ENCODE data around the gene KCNS3.

The KCNS3 gene

GRCh38 chr2:17912266-17912691, 33.8 kb downstream of the KCNS3 start:
- no peak overlapping the region for H3K4me3 ChIP-seq (ENCODE audit: low read length)
- peaks cover 5% of the 10 kb centered on the region; the same call in 1 of the 2 replicates for H3K4me1 ChIP-seq (ENCODE audit: control insufficient read depth, insufficient read depth, low read length)
- H3K9me3 ChIP-seq (ENCODE audit: control insufficient read depth, insufficient read depth, low read length), result no peaks in the 10 kb centered on the region
- no peak overlapping the region for H3K27ac ChIP-seq (ENCODE audit: low read length)
- H3K36me3 ChIP-seq (ENCODE audit: control insufficient read depth, insufficient read depth, low read length), result no peaks in the 10 kb centered on the region
- WGBS (ENCODE audit: insufficient coverage, insufficient read length), result no CpG with 5 or more reads among the region's 5 CpGs
- no peak for DNase-seq (ENCODE audit: low read depth, low spot score)
- no peaks in the 10 kb centered on the region for H3K27me3 ChIP-seq (ENCODE audit: control insufficient read depth, insufficient read depth, low read length)

GRCh38 chr2:17915099-17915498, 36.6 kb downstream of the KCNS3 start:
- no peaks in the 10 kb centered on the region for H3K36me3 ChIP-seq (ENCODE audit: control insufficient read depth, insufficient read depth, low read length)
- H3K4me3 ChIP-seq (ENCODE audit: low read length), result no peak overlapping the region
- DNase-seq (ENCODE audit: low read depth, low spot score), result no peak
- WGBS (ENCODE audit: insufficient coverage, insufficient read length), result no CpG with 5 or more reads among the region's 3 CpGs
- no peaks in the 10 kb centered on the region for H3K27me3 ChIP-seq (ENCODE audit: control insufficient read depth, insufficient read depth, low read length)
- no peaks in the 10 kb centered on the region for H3K9me3 ChIP-seq (ENCODE audit: control insufficient read depth, insufficient read depth, low read length)
- H3K27ac ChIP-seq (ENCODE audit: low read length), result no peak overlapping the region
- H3K4me1 ChIP-seq (ENCODE audit: control insufficient read depth, insufficient read depth, low read length), result peaks cover 5% of the 10 kb centered on the region; the same call in 1 of the 2 replicates

GRCh38 chr2:17915811-17916518, 37.5 kb downstream of the KCNS3 start:
- Histone ChIP-seq H3K9me3 (ENCODE audit: control insufficient read depth, insufficient read depth, low read length) (no peaks in the 10 kb centered on the region), H3K4me3 (ENCODE audit: low read length) (no peak overlapping the region), H3K27me3 (ENCODE audit: control insufficient read depth, insufficient read depth, low read length) (no peaks in the 10 kb centered on the region), H3K4me1 (ENCODE audit: control insufficient read depth, insufficient read depth, low read length) (peaks cover 5% of the 10 kb centered on the region; the same call in 1 of the 2 replicates), H3K27ac (ENCODE audit: low read length) (no peak overlapping the region), H3K36me3 (ENCODE audit: control insufficient read depth, insufficient read depth, low read length) (no peaks in the 10 kb centered on the region)
- no peak for DNase-seq (ENCODE audit: low read depth, low spot score)
- no CpG with 5 or more reads among the region's 1 CpG for WGBS (ENCODE audit: insufficient coverage, insufficient read length)

GRCh38 chr2:17916584-17916983, 38.1 kb downstream of the KCNS3 start:
- Histone ChIP-seq H3K27me3 (ENCODE audit: control insufficient read depth, insufficient read depth, low read length) (no peaks in the 10 kb centered on the region), H3K36me3 (ENCODE audit: control insufficient read depth, insufficient read depth, low read length) (no peaks in the 10 kb centered on the region), H3K9me3 (ENCODE audit: control insufficient read depth, insufficient read depth, low read length) (no peaks in the 10 kb centered on the region), H3K4me3 (ENCODE audit: low read length) (no peak overlapping the region), H3K4me1 (ENCODE audit: control insufficient read depth, insufficient read depth, low read length) (peaks cover 5% of the 10 kb centered on the region; the same call in 1 of the 2 replicates), H3K27ac (ENCODE audit: low read length) (no peak overlapping the region)
- no peak for DNase-seq (ENCODE audit: low read depth, low spot score)

GRCh38 chr2:17918789-17919188, 40.3 kb downstream of the KCNS3 start:
- no CpG with 5 or more reads among the region's 1 CpG for WGBS (ENCODE audit: insufficient coverage, insufficient read length)
- no peak overlapping the region for H3K4me3 ChIP-seq (ENCODE audit: low read length)
- no peak for DNase-seq (ENCODE audit: low read depth, low spot score)

GRCh38 chr2:17930773-17931172, 52.3 kb downstream of the KCNS3 start:
- peaks cover 2% of the 10 kb centered on the region; the same call in 1 of the 2 replicates for H3K9me3 ChIP-seq (ENCODE audit: control insufficient read depth, insufficient read depth, low read length)
- no peak overlapping the region for H3K27ac ChIP-seq (ENCODE audit: low read length)
- no peaks in the 10 kb centered on the region for H3K27me3 ChIP-seq (ENCODE audit: control insufficient read depth, insufficient read depth, low read length)
- no peak for DNase-seq (ENCODE audit: low read depth, low spot score)
- H3K36me3 ChIP-seq (ENCODE audit: control insufficient read depth, insufficient read depth, low read length), result no peaks in the 10 kb centered on the region
- no peak overlapping the region for H3K4me3 ChIP-seq (ENCODE audit: low read length)
- no peaks in the 10 kb centered on the region; the same call in 1 of the 2 replicates for H3K4me1 ChIP-seq (ENCODE audit: control insufficient read depth, insufficient read depth, low read length)
- WGBS (ENCODE audit: insufficient coverage, insufficient read length), result no CpG with 5 or more reads among the region's 4 CpGs

More at GRCh38 chr2:17918789-17919188, 40.3 kb downstream of the KCNS3 start:
- no peaks in the 10 kb centered on the region for H3K36me3 ChIP-seq (ENCODE audit: control insufficient read depth, insufficient read depth, low read length)
- no peaks in the 10 kb centered on the region for H3K27me3 ChIP-seq (ENCODE audit: control insufficient read depth, insufficient read depth, low read length)
- H3K4me1 ChIP-seq (ENCODE audit: control insufficient read depth, insufficient read depth, low read length), result peaks cover 3% of the 10 kb centered on the region; the same call in 1 of the 2 replicates
- H3K27ac ChIP-seq (ENCODE audit: low read length), result no peak overlapping the region
- no peaks in the 10 kb centered on the region for H3K9me3 ChIP-seq (ENCODE audit: control insufficient read depth, insufficient read depth, low read length)

- Histone ChIP-seq H3K4me3 (ENCODE audit: low read length) (no peak overlapping the region), H3K27me3 (ENCODE audit: control insufficient read depth, insufficient read depth, low read length) (no peaks in the 10 kb centered on the region), H3K9me3 (ENCODE audit: control insufficient read depth, insufficient read depth, low read length) (no peaks in the 10 kb centered on the region), H3K27ac (ENCODE audit: low read length) (no peak overlapping the region), H3K36me3 (ENCODE audit: control insufficient read depth, insufficient read depth, low read length) (no peaks in the 10 kb centered on the region), H3K4me1 (ENCODE audit: control insufficient read depth, insufficient read depth, low read length) (no peaks in the 10 kb centered on the region; the same call in 1 of the 2 replicates)
- WGBS (ENCODE audit: insufficient coverage, insufficient read length), result no CpG with 5 or more reads among the region's 3 CpGs
- no peak for DNase-seq (ENCODE audit: low read depth, low spot score)
Observed at GRCh38 chr2:17933256-17933655, 54.8 kb downstream of the KCNS3 start.

GRCh38 chr2:17934721-17935120, 56.3 kb downstream of the KCNS3 start:
- WGBS (ENCODE audit: insufficient coverage, insufficient read length), result no CpG with 5 or more reads among the region's 4 CpGs
- H3K4me3 ChIP-seq (ENCODE audit: low read length), result no peak overlapping the region
- H3K36me3 ChIP-seq (ENCODE audit: control insufficient read depth, insufficient read depth, low read length), result no peaks in the 10 kb centered on the region
- H3K9me3 ChIP-seq (ENCODE audit: control insufficient read depth, insufficient read depth, low read length), result no peaks in the 10 kb centered on the region
- DNase-seq (ENCODE audit: low read depth, low spot score), result no peak
- no peak overlapping the region for H3K27ac ChIP-seq (ENCODE audit: low read length)
- no peaks in the 10 kb centered on the region for H3K27me3 ChIP-seq (ENCODE audit: control insufficient read depth, insufficient read depth, low read length)
- no peaks in the 10 kb centered on the region; the same call in 1 of the 2 replicates for H3K4me1 ChIP-seq (ENCODE audit: control insufficient read depth, insufficient read depth, low read length)

GRCh38 chr2:17935242-17935885, 56.9 kb downstream of the KCNS3 start:
- DNase-seq (ENCODE audit: low read depth, low spot score), result no peak
- Histone ChIP-seq H3K27me3 (ENCODE audit: control insufficient read depth, insufficient read depth, low read length) (no peaks in the 10 kb centered on the region), H3K4me3 (ENCODE audit: low read length) (no peak overlapping the region), H3K27ac (ENCODE audit: low read length) (no peak overlapping the region), H3K9me3 (ENCODE audit: control insufficient read depth, insufficient read depth, low read length) (no peaks in the 10 kb centered on the region), H3K4me1 (ENCODE audit: control insufficient read depth, insufficient read depth, low read length) (no peaks in the 10 kb centered on the region; the same call in 1 of the 2 replicates), H3K36me3 (ENCODE audit: control insufficient read depth, insufficient read depth, low read length) (no peaks in the 10 kb centered on the region)
- no CpG with 5 or more reads among the region's 6 CpGs for WGBS (ENCODE audit: insufficient coverage, insufficient read length)

GRCh38 chr2:17936599-17936998, 58.1 kb downstream of the KCNS3 start:
- H3K36me3 ChIP-seq (ENCODE audit: control insufficient read depth, insufficient read depth, low read length), result no peaks in the 10 kb centered on the region
- H3K27me3 ChIP-seq (ENCODE audit: control insufficient read depth, insufficient read depth, low read length), result no peaks in the 10 kb centered on the region
- H3K27ac ChIP-seq (ENCODE audit: low read length), result no peak overlapping the region
- H3K4me3 ChIP-seq (ENCODE audit: low read length), result no peak overlapping the region
- no peaks in the 10 kb centered on the region for H3K9me3 ChIP-seq (ENCODE audit: control insufficient read depth, insufficient read depth, low read length)
- H3K4me1 ChIP-seq (ENCODE audit: control insufficient read depth, insufficient read depth, low read length), result no peaks in the 10 kb centered on the region
- no peak for DNase-seq (ENCODE audit: low read depth, low spot score)
- no CpG with 5 or more reads among the region's 1 CpG for WGBS (ENCODE audit: insufficient coverage, insufficient read length)

All from iPS DF 6.9 (cell line).